Hepatocyte (in vitro differentiated cells): ENCODE data around the gene PAMR1.

Experiments
- CTCF ChIP-seq: fragments of 200-600 bp; sonication (generic); IDR thresholded peaks from 2 replicates; pipeline ENCODE4 v1.5.1; 2016; ENCODE audit warnings: antibody characterized with exemption, mild to moderate bottlenecking; ENCODE audit not compliant: poor library complexity
- EZH2 ChIP-seq: fragments of 200-600 bp; sonication (generic); IDR thresholded peaks from 2 replicates; pipeline ENCODE4 v1.6.1; 2016; ENCODE audit warnings: antibody characterized with exemption, mild to moderate bottlenecking, borderline replicate concordance
- EZH2phosphoT487 ChIP-seq: fragments of 200-600 bp; sonication (generic); IDR thresholded peaks from one replicate; pipeline ENCODE4 v1.6.1; 2018; ENCODE audit warnings: antibody characterized with exemption, mild to moderate bottlenecking, low read depth, moderate library complexity; ENCODE audit not compliant: unreplicated experiment, severe bottlenecking

- TF ChIP-seq CTCF, result no peak
- TF ChIP-seq EZH2, result no peak
- no peak for TF ChIP-seq EZH2phosphoT487
Observed at GRCh38 chr11:35523861-35524260, 1.6 kb downstream of the PAMR1 start.
